GM12878 (cell line): ENCODE data around the gene RPS19BP1. TPM values are rescaled to one million over a fixed set of nuclear protein-coding genes. Genes with fewer than 3 reads are reported as not detected.
A peak's percentile ranks its signal among the peaks of the same experiment; 100 is the strongest.

Experiments
- BACH1 ChIP-seq: fragments of 450-650 bp; IDR thresholded peaks from 2 replicates; pipeline ENCODE4 v1.6.1; 2017; ENCODE audit warnings: mild to moderate bottlenecking, borderline replicate concordance
- CBFB ChIP-seq: IDR thresholded peaks from 2 replicates; pipeline ENCODE4 v1.6.1; 2016; ENCODE audit warnings: antibody characterized with exemption, low read depth
- CREB1 ChIP-seq: IDR thresholded peaks from 2 replicates; pipeline ENCODE4 v1.6.1; 2012; ENCODE audit warnings: low read depth, mild to moderate bottlenecking, inconsistent platforms
- CREM ChIP-seq: IDR thresholded peaks from 2 replicates; pipeline ENCODE4 v1.6.1; 2014; ENCODE audit warnings: antibody characterized with exemption, low read depth
- EGR1 ChIP-seq, 2 experiments: IDR thresholded peaks; 1 replicate in 1 of 2; 2 replicates in 1 of 2; pipeline ENCODE4 v1.6.1; 2011 to 2012; ENCODE audit warnings: low read depth in 2 of 2, low read length in 2 of 2, borderline replicate concordance in 1 of 2, mild to moderate bottlenecking in 1 of 2, moderate library complexity in 1 of 2
- EZH2 ChIP-seq: IDR thresholded peaks from 2 replicates; pipeline ENCODE4 v1.6.1; 2012; ENCODE audit warnings: low read depth, mild to moderate bottlenecking, control low read depth, inconsistent platforms, low read length, borderline replicate concordance; ENCODE audit not compliant: control insufficient read depth
- HDAC6 ChIP-seq: fragments of 200-600 bp; sonication (generic); IDR thresholded peaks from one replicate; pipeline ENCODE4 v1.8.0; 2017; ENCODE audit warnings: antibody characterized with exemption; ENCODE audit not compliant: unreplicated experiment
- HDGF ChIP-seq: fragments of 450-650 bp; IDR thresholded peaks from 2 replicates; pipeline ENCODE4 v1.6.1; 2016; ENCODE audit warnings: antibody characterized with exemption
- KLF5 ChIP-seq: fragments of 450-650 bp; IDR thresholded peaks from 2 replicates; pipeline ENCODE4 v1.6.1; 2014; ENCODE audit warnings: mild to moderate bottlenecking; ENCODE audit not compliant: partially characterized antibody
- MTA3 ChIP-seq: IDR thresholded peaks from 2 replicates; pipeline ENCODE4 v1.6.1; 2012; ENCODE audit warnings: low read length, inconsistent platforms, borderline replicate concordance
- MYC ChIP-seq: IDR thresholded peaks from 2 replicates; pipeline ENCODE4 v1.6.1; 2011; ENCODE audit warnings: mild to moderate bottlenecking, low read length, moderate library complexity, inconsistent platforms; ENCODE audit not compliant: insufficient read depth, insufficient replicate concordance, insufficient read length, severe bottlenecking
- NRF1 ChIP-seq: conservative IDR thresholded peaks from 2 replicates; pipeline ENCODE4 v1.6.1; 2011; ENCODE audit warnings: mild to moderate bottlenecking, low read depth, low read length, improper control_type of control experiment
- RBBP5 ChIP-seq: fragments of 200-600 bp; sonication (generic); conservative IDR thresholded peaks from 2 replicates; pipeline ENCODE4 v1.6.1; 2016
- RELA ChIP-seq: fragments of 450-650 bp; IDR thresholded peaks from 2 replicates; pipeline ENCODE4 v1.8.0; 2014; ENCODE audit warnings: borderline replicate concordance; ENCODE audit not compliant: partially characterized antibody
- SMAD1 ChIP-seq: fragments of 450-650 bp; IDR thresholded peaks from 2 replicates; pipeline ENCODE4 v1.6.1; 2018; ENCODE audit warnings: mild to moderate bottlenecking, low read depth; ENCODE audit not compliant: partially characterized antibody
- SMARCA5 ChIP-seq: fragments of 450-650 bp; IDR thresholded peaks from 2 replicates; pipeline ENCODE4 v1.6.1; 2017; ENCODE audit warnings: mild to moderate bottlenecking
- YBX1 ChIP-seq: fragments of 450-650 bp; IDR thresholded peaks from 2 replicates; pipeline ENCODE4 v1.6.1; 2016; ENCODE audit warnings: antibody characterized with exemption
- ZNF207 ChIP-seq: fragments of 450-650 bp; IDR thresholded peaks from 2 replicates; pipeline ENCODE4 v1.6.1; 2014; ENCODE audit warnings: antibody characterized with exemption, mild to moderate bottlenecking, borderline replicate concordance
- ZNF24 ChIP-seq: fragments of 450-650 bp; IDR thresholded peaks from 2 replicates; pipeline ENCODE4 v1.6.1; 2017; ENCODE audit warnings: antibody characterized with exemption, mild to moderate bottlenecking
- ZNF384 ChIP-seq: IDR thresholded peaks from 2 replicates; pipeline ENCODE4 v1.6.1; 2012; ENCODE audit warnings: low read depth, mild to moderate bottlenecking, low read length, improper control_type of control experiment, borderline replicate concordance
- ZZZ3 ChIP-seq: IDR thresholded peaks from 2 replicates; pipeline ENCODE4 v1.6.1; 2011; ENCODE audit warnings: low read depth; ENCODE audit not compliant: control insufficient read depth, insufficient read length
- polyA plus RNA-seq, 11 experiments: library from polyadenylated mRNA; depleted of rRNA in 4 of 11; unstranded in 6 of 11; stranded (reverse) in 5 of 11; fragments of >200 nt; fragmentation: Nextera tagmentation in 4 of 11; fragmentation: Illumina TruSeq in 1 of 11; extraction: Ambion mirVana in 4 of 11; extraction: Trizol in 1 of 11; gene quantifications; 1 replicate in 1 of 11; 2 replicates in 10 of 11; pipeline versions ENCODE4 v1.2.1 to v1.2.3, GENCODE V29; 2011 to 2016; ENCODE audit warnings: inconsistent platforms in 2 of 11, missing spikeins in 2 of 11, low read depth in 1 of 11
- total RNA-seq, 4 experiments: library from RNA; depleted of rRNA in 3 of 4; stranded (reverse); fragments of >200 nt in 3 of 4; fragmentation: Illumina TruSeq in 1 of 4; extraction: Trizol in 1 of 4; gene quantifications; 2 replicates each; pipeline versions ENCODE4 v1.2.1 to v1.2.3, GENCODE V29; 2013 to 2021
- TF ChIP-seq, protein P1 (sequence below): IDR thresholded peaks from 2 replicates; pipeline ENCODE4 v1.6.1; 2012; ENCODE audit warnings: low read length, inconsistent platforms
- TF ChIP-seq, protein P2 (sequence below): fragments of 450-650 bp; IDR thresholded peaks from 2 replicates; pipeline ENCODE4 v1.6.1; 2017; ENCODE audit warnings: mild to moderate bottlenecking
- TF ChIP-seq, protein P3 (sequence below): fragments of 450-650 bp; IDR thresholded peaks from 2 replicates; pipeline ENCODE4 v1.6.1; 2017; ENCODE audit warnings: mild to moderate bottlenecking, low read depth, inconsistent platforms; ENCODE audit not compliant: poor library complexity, severe bottlenecking
- TF ChIP-seq, protein P4 (sequence below): IDR thresholded peaks from 2 replicates; pipeline ENCODE4 v1.6.1; 2011; ENCODE audit warnings: low read depth, low read length, improper control_type of control experiment, borderline replicate concordance

The RPS19BP1 gene
- total and polyA plus RNA-seq, 10 of the 15 experiments (the other 5 are each of a cell fraction or from before 2014, with no cell fraction given), result 2.7 to 206 (median 78.6) TPM

DNA sequence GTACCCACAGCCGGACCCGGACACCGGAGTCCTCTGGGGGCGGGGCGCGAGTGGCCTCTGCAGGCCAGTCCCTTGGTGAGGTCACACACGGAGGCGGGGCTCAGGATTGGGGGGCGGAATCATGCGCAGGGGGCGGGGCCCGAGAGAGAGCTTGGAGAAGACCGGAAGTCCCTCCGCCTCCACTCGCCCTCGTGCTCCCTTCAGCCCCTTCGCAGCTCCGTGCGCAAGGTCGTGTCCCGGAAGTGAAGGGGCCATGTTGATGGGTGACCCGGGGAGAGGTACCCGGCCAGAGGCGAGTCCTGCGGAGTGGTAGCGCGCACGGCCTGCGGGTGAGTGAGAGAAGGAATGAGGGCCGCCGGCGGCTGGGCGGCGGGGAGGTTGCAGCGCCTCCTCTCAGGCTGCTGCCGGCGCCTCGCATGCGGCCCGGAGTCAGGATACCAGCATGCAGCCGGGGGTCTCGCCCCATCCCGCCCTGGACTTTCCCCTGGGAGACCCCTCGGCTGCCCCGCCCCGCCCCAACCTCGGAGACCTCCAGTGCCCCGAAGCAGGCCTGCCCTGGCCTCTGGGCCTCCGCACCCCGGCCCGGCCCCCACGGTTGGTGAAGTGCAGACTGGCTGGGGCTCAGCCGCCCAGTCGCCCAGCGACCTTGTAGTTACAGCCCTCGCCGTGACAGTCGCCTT is 30.3 kb downstream of the RPS19BP1 start, which contains the start of gene MIEF1 (continued):
- TF ChIP-seq CBFB (no peak), EZH2 (no peak), YBX1 (no peak), BACH1 (no peak), CREB1 (peak; percentile 76), MYC (peak; percentile 77), KLF5 (no peak), SMARCA5 (no peak), RELA (peak; percentile 22), CREM (peak; percentile 70; the same call in 1 of the 2 replicates), HDAC6 (no peak), MTA3 (no peak), ZNF207 (no peak), SMAD1 (no peak), RBBP5 (no peak), ZNF24 (no peak), EGR1 (IDR thresholded peaks at IDR 0.05; ENCODE audit: borderline replicate concordance in 1 of 2, low read depth in 2 of 2, low read length in 2 of 2) (peak in 1 of 2 experiments; percentile 74; a peak in 2 of 3 replicates), ZZZ3 (no peak), ZNF384 (no peak), NRF1 (peak; percentile 62), HDGF (peak; percentile 89)
- TF ChIP-seq, protein P1, sequence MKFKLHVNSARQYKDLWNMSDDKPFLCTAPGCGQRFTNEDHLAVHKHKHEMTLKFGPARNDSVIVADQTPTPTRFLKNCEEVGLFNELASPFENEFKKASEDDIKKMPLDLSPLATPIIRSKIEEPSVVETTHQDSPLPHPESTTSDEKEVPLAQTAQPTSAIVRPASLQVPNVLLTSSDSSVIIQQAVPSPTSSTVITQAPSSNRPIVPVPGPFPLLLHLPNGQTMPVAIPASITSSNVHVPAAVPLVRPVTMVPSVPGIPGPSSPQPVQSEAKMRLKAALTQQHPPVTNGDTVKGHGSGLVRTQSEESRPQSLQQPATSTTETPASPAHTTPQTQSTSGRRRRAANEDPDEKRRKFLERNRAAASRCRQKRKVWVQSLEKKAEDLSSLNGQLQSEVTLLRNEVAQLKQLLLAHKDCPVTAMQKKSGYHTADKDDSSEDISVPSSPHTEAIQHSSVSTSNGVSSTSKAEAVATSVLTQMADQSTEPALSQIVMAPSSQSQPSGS, result no peak
- TF ChIP-seq, protein P2, sequence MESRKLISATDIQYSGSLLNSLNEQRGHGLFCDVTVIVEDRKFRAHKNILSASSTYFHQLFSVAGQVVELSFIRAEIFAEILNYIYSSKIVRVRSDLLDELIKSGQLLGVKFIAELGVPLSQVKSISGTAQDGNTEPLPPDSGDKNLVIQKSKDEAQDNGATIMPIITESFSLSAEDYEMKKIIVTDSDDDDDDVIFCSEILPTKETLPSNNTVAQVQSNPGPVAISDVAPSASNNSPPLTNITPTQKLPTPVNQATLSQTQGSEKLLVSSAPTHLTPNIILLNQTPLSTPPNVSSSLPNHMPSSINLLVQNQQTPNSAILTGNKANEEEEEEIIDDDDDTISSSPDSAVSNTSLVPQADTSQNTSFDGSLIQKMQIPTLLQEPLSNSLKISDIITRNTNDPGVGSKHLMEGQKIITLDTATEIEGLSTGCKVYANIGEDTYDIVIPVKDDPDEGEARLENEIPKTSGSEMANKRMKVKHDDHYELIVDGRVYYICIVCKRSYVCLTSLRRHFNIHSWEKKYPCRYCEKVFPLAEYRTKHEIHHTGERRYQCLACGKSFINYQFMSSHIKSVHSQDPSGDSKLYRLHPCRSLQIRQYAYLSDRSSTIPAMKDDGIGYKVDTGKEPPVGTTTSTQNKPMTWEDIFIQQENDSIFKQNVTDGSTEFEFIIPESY, result no peak
- TF ChIP-seq, protein P3, sequence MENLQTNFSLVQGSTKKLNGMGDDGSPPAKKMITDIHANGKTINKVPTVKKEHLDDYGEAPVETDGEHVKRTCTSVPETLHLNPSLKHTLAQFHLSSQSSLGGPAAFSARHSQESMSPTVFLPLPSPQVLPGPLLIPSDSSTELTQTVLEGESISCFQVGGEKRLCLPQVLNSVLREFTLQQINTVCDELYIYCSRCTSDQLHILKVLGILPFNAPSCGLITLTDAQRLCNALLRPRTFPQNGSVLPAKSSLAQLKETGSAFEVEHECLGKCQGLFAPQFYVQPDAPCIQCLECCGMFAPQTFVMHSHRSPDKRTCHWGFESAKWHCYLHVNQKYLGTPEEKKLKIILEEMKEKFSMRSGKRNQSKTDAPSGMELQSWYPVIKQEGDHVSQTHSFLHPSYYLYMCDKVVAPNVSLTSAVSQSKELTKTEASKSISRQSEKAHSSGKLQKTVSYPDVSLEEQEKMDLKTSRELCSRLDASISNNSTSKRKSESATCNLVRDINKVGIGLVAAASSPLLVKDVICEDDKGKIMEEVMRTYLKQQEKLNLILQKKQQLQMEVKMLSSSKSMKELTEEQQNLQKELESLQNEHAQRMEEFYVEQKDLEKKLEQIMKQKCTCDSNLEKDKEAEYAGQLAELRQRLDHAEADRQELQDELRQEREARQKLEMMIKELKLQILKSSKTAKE, result no peak
- TF ChIP-seq, protein P4, sequence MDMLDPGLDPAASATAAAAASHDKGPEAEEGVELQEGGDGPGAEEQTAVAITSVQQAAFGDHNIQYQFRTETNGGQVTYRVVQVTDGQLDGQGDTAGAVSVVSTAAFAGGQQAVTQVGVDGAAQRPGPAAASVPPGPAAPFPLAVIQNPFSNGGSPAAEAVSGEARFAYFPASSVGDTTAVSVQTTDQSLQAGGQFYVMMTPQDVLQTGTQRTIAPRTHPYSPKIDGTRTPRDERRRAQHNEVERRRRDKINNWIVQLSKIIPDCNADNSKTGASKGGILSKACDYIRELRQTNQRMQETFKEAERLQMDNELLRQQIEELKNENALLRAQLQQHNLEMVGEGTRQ, result peak; percentile 46; the same call in 1 of the 2 replicates
